Activated CD8-positive, alpha-beta memory T cell treated with anti-CD3 and anti-CD28 coated beads, Interleukin-2, amount 50 U/mL, for 24 hours (primary cell): Measurements from ENCODE around the gene SSBP3.

Source experiments
- DNase-seq: peaks from one replicate; pipeline ENCODE4 v3.0.0-alpha.2; 2020; ENCODE audit errors: extremely low read depth

SSBP3 gene

DNA sequence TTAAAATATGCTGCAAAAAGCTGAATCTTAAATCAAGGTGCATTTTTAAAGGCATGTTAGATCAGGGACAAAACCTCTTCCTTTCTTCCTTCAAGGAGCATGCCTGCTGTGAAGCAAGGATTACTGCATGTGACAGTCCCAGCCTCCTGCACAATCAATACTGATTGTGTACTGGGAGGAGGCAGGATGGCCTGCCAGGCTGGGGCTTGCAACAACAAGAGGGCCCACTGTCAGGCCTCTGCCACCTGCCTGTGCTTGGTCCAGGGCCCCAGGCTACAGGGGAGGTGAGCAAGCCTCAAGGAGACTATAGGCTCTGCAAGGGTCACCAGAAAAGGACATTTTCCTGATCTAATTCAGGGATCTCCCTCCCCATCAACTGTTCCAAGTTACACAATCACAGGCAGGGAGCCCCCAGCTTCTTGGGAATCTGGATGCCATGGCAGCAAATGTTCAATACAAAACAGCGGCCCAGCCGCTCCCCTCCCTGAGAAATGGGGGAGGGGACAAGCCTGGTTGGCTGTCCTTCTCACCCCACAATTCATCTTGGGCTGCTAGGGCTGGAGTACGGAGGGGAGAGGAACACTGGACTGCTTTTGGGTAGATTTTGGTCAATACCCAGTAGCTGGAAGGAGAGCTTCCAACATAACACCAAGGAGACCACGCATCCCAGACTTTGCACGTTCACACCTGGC is 76.7 kb downstream of the SSBP3 start:
- DNase-seq = no peak

DNA sequence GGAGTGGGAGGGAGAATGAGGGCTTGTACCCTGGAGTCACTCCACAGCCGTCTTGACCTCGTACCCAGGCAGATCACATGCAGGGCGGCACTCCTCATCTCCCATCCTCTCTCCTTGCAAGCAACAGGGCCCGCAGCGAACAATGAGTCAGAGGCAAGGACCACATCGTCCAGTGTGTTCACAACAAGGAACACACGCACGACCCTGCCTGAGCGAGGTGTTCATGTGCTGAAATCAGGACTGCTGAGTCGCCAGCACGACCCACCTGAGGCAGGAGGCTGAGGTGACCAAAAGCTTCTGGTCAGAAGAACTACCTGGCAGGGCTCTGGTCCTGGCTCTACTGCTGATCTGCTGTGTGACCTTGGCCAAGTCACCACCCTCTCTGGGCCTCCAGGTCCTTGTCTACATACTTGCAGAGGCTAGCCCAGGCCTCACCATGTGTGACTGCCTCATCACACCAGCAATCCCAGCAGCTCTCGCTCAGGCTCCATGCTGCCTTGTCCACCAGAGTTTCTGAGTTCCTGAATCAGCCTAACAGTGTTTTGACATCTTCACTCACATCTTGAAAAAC is 78.0 kb downstream of the SSBP3 start:
- no peak for DNase-seq

DNA sequence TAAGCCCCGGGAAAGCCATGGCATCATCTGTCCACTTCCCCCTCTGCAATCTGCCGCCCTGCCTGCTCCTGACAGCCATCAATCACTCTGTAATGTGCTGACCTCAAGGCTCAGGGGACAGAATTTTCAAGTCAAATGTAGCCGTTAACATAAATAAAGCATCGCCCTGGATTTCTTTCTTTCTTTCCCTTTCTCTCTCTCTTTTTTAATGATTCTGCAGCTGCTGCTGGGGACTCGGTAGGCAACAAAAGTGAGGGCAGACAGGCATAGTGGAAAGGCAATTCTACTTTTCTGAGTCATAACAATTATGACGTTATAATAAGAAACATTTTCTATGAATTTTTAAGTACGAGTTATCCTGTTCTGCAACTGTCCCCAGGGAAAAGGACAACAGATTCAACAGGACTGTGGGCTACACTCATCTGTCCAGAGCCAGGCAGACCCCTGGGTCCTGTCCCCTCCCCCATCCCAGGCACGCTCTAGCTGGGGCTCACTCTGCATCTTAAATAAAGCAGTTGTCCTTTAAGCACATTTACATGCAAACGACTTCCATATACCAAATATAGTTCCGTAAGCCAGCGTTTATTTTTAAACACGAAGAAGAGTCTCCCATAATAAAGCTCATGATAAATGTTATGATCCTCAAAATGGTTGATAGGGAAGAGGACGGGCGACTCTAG is 78.7 kb downstream of the SSBP3 start:
- DNase-seq = no peak

DNA sequence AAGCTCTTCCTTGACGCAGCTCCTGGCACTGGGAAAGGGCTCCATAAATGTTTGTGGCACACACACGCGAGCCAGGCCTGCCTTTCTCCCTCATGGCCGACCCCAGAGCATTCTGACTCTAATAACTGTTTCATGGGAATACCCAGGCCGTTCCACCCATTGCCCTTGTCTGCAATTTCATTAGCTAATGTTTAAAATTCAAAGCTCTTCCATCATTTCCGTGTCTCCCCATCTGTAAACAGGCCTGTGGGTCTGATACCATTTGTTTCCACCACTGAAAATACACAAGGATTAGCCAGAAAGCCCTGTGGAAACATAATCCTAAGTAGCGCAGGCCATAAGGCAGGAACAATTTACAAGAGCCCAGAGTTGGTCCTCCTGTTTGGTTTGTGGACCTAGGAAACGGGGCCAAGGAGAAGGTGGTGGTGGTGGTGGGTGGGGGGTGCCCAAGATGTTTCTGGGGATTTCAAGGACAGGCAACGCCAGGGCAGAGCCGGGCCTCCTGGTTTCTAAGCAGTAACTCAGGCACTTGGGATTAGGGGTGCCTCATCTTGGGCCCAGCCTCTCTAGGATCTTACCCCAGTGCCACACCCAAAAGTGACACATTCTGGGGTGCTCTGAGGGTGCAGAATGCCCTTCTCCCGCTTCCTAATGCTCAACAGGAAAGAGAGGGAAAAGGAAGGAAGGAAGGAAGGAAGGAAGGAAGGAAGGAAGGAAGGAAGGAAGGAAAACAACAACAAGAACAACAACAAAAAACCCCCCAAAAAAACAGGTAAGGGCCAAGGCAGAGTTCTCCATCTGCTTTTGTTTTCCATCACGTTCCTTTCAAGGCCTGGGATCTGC is 79.4 kb downstream of the SSBP3 start:
- DNase-seq = no peak

DNA sequence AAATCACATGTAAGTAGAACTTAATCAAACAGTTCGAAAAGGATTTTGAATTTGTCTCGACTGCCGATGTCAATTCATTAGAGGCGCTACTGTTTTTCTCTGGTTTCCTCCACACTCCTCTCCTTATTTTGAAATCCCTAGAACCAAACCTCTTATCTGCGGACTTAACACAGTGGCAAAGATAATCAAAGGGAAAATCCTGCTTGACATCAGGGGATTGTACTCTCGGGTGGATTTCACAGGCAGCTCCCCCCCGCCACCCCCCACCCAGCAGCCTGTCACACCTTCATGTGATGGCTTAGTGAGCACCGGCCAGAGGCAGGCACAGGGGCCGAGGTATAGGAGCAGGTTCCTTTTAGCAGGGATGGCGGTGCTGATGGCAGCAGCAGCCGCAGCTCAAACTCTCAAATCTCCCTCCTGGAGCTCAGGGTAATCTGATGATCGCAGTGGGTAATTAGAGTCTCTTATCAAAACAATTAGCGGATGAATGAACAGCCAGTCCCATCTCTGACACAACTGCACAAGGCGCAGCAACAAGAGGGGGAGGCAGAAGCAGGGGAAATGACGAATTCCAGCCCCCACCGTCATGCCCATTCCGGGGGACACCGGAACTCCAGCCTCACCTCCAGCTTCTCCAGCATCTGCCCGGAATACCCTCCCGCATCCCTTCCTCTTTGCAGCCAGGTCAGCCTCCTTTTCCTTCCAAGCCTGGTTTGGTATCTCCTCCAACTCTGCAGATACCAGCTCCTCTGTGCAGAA is 80.3 kb downstream of the SSBP3 start:
- DNase-seq = no peak

DNA sequence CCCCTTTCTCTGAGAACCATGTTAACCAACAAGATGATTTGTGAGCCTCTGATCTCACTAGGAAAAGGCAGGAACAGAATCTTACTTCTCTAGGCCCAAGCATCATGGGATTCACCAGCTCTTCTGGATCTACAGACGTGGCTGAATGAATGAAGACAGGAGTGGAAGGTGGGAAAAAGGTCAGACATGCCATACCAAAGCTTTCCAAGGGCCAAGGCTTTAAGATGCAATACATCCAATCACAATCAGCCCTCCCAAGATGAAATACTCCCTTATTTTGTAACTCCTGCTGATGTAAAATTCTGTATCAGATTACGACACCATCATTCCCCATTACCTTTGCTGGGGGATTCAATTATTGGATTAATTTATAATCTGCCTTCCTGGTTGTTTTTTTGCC is 80.9 kb downstream of the SSBP3 start:
- DNase-seq = no peak

DNA sequence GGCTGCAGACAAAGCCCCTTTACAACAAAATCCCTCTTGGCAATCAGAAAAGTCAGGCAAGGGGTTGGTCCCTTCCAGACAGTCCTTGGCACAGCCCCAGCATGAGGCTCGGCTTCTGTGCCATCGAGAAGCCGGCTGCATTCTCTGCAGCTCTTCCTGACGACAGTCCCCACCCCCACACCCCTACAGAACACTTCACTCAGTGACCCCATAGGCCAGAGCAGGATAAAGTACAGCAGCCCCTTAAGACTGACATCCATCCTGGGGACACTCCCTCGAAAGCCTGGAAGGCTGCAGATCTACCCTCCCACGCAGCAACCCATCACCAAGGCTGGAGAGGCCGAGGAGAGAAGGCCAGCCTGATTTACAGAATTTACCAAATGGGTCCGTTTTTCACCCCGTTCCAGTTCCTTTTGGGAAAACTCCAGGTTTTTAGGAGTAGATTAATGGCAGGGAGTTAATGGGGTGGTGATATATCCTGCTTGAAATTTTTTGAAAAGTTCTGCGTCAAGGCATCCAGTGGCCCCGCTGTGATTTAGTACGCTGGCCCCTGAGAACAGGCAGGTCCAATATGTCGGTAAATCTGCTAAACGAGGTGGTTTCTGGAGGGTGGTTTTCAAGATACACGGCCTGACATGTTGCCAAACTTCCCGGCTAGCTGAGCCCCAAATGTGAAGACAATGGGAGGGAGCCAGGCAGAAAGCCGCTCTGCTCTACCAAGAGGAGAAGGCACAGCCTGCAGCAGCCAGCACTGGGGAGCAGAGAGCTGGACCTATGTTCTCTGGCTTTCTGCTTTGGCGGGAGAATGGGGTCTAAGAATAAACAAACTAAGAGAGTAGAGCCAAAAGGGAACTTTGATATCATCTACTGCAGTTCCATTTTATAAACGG is 81.7 kb downstream of the SSBP3 start:
- DNase-seq = no peak

DNA sequence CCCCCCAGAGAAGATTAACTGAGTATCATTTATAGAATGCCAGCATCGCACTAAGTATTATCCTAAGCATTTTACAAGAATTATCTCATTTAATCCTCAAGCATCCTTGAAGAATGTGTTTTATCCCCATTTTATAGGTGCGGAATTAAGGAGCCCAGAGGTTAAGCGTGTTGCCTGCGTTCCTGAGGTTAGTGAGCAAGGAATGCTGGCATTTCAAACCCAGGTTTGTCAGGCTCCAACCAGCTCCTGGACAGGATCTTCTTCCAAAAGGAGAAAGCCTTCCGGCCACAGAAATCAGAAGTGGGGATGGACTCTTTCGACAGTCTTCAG is 82.3 kb downstream of the SSBP3 start:
- no peak for DNase-seq

DNA sequence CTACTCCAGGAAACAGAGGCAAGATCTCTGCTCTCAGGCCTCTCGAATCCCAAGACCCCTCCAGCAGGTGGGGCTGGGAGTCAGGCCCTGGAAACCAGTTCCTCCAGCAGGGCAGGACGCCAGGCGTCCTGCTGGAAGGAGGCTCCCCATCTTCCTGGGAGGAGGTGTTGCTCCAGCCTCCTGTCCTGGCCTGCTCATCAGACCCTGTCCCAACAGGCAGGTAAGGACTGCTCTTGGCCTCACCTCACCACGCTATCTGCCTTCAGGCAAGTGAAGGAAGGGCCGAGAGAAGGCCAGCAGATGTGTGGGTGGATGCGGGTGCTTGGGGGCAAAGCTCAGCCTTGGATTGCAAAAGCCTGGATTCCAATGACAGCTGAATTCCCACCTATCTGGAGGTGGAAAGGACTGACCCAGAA is 82.9 kb downstream of the SSBP3 start:
- DNase-seq = no peak

DNA sequence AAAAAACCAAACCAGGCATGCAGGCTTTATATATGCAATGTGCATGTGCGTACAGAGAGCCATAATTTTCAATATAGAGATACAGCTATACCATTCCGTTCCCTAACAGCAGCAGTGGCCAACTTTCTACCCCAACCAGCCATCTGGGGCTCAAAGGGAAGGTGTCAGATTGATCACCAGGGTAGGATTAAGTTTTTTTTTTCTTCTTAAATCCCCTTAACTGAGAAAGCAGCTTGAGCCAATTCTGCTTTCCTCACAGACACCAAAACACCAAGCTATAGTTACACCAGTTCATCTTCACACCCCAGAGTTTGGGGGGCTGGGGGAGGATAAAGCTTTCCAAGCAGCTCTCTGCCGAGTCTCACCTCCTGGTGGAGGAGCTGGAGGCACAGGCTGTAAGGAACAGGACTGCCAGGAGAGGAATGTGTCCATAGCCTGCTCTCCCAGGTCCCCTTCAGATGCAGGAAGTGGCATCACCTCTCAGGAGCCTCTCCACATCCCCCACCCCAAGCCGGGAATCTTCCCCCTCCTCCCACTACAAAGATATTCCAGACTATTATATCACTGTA is 87.9 kb downstream of the SSBP3 start:
- no peak for DNase-seq

DNA sequence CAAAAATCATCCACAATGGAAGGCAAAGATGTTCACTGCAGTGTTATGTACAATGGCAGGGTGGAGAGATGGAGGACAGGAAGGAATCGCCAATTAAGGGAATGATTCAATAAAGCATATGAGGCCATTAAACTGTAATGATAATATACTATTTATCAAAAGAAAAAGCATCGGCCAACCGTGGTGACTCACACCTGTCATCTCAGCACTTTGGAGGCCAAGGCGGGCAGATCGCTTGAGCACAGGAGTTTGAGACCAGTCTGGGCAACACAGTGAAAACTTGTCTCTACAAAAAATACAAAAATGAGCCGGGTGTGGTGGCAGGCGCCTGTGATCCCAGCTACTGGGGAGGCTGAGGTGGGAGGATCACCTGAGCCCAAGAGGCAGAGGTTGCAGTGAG is 89.1 kb downstream of the SSBP3 start:
- DNase-seq = no peak

DNA sequence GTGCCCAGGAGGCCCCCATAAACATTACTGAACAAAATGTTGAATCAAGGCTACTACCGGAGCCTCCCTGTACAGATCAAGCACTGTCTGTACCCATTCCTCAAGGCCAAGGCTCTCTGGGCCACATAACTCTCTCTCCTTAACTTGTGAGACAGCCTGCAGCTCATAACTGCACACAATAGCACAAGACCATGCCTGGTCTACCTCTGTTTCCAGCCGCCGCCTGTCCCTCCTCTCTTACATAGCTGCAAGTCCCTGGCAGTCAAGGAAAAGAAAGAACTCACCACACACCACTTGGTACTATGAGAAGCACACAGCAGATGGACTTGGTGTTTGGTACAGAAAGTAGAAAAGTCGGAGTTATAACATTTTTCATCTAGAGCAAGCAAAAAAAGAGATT is 91.1 kb downstream of the SSBP3 start:
- DNase-seq = no peak

DNA sequence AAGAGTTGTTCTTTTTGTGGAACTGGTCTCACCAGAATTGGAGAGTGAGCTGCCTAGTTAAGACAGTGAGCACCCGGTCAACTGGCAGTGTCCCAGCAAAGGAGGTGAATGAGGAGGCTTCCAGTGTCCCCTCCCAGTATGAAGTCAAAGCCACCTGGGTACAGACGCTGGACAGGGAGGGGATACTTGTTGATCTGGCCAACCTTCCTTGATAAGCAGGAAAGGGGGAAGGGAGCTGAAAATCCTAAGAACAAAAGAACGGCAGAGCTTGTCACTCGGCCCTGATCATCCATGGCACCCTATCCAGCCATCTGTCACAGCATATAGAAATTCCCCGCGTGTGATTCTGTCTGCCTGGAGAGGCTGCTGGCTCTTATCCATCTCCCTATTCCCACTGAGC is 91.5 kb downstream of the SSBP3 start:
- DNase-seq = no peak

DNA sequence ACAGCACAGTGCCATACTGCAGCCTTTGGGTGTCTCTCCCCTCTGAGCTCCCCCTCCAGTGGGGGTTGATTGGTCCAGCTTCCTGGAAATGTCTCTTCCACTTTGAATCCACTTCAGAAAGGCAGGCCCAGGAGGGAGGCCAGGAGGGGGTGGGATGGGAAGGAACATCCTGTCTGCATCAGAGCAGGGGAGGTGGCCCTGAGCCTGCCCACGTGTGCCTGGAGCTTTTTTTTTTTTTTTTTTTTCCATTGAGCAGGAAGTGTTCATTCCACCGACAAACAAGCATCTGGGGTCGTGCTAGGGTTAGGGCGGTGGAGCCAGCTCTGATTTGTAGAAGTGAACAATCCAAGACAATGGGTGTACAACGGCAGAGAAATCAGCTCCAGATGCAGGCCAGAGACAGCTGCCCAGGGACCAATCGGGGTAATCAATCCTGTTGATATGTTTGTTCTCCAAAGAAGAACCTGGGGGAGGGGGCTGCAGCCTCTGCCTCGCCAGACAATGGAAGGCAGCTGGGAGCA is 93.3 kb downstream of the SSBP3 start:
- DNase-seq = no peak

DNA sequence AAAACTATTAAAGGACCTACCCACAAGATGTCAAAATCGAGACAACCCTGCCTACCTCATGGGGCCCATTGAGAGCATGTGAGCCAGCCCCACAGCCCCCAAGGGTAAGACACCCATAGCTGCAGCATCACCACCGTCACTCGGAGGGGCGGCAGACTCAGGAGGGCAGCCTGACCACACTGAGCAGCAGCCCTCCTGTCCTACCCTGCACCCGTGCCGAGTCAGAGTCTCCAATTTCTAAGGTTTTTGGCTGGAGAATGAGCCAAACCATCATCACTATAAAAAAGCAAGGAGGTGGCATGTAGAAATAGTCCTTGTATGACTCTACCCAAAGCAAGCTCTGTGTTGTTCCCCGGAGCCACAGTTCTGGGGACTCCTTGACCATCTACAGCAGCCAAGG is 94.7 kb downstream of the SSBP3 start:
- no peak for DNase-seq

DNA sequence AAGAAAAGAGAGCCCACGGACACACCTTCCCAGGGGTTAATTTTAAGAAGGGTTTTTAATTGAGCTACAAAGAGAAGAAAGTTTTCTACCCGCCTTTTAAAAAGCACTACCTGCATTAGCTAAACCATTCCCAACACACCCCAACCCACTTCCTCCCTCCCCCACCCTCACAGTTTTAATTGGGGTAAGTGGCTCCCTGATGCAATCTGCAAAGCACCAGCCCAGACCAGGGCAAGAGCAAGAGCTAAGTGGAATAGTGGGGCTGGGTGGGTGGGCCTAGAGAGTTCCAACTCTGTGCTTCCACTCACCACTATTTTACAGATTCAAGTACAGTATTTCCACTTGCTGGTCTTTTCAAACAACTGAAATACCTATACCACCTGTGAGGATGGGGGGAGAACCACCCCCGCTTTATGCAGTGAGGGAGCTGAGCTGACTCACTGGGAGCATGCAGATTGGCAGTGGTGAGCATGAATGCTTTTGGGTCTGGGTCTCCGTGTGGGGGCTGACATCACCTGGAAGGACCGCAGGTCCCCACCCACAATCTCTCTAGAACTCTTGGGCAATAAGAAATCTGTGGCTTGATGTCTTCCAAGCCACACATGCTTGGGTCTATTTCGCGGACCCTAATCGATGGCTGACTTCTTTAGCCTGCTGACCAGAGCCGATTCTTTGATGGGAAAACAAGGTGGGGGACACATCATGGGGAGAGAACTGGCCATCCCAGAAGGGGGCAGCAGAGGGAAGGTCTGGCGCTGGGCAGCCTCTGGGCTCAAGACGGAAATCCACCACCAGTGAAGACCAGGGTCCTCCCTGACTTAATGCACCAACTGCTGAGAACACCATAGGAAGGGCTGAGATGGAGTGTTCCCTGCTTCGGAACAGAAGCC is 95.5 kb downstream of the SSBP3 start:
- DNase-seq = no peak

DNA sequence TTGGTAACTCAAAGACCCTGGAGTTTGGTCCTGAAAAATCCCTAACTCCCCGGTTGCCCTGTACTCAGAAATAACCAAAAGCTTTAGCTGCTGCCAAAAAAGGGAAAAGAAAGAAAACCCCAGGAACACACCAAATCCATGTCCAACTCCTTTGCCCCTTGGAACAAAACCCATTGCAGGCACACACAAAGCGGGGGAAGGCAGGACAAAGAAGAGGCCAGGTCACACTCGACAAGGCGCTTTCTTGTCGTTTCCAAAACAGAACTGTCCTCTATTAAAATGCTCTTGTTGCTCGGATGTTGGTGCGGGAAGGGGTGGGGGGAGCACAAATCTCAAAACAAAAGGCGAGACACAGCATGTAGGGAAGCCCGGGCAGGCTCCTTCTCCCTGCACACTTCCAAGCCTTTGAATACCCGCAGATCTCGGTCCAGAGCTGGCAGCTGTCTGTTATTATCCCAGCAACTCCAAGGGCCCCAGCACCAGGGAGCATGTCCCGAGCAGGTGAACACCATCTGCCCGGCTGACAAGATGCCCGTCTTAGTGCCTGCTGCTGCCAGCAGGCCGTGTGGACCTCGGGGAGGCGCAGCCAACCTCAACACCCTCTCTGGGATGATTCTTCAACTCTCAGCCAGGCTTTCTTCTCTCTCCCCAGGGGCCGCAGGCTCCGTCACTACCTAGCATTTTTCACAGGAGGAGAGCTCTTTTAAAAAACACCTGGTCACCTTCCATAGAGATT is 96.4 kb downstream of the SSBP3 start:
- no peak for DNase-seq

DNA sequence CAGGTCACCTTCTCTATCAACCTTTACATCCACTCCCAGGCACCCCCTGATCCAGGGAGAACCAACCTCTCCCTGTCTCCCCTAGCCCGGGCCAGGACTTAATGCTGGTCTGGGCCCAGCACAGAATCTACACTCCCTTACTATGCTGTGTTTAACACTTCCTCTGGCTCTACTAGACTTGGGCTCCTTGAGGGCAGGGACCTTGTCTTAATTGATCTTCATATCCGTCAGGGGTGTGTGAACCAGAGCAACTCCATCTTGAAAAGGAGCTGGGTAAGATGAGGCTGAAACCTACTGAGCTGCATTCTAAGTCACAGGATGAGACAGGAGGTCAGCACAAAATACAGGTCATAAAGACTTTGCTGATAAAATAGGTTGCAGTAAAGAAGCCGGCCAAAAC is 98.9 kb downstream of the SSBP3 start:
- DNase-seq = no peak
